ENCODE results near the gene RAB6B.

RAB6B gene

DNA sequence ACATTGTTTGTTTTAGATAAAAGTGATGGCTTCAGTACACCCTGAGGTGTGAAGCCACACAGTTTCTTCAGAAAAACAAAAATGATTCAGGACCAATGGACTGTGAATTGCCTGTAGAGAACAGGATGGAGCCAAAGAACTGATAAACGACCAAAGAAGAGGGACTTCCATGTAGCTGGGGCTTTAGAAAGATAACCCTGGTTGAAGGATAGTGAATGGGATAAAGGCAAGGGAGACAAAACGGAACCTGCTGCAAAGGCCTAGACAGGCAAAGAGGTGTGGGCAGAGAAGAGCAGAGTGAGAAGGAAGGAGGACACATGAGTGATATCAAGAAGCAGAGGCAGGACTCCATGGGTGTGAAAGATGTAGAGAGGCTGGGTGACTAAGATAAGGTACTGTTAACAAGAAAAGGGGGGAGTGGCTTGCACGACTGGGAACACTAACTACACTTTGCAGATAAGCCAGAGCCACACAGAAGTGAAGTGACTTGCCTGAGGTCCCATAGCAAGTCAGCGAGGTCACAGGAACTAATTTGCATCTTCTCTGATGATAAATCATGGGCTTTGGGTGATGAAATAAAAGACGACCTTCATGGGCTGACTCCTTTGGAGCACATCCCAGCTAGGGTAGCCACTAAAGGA lies 44.3 kb downstream of the RAB6B start:
- TF ChIP-seq, protein P1, sequence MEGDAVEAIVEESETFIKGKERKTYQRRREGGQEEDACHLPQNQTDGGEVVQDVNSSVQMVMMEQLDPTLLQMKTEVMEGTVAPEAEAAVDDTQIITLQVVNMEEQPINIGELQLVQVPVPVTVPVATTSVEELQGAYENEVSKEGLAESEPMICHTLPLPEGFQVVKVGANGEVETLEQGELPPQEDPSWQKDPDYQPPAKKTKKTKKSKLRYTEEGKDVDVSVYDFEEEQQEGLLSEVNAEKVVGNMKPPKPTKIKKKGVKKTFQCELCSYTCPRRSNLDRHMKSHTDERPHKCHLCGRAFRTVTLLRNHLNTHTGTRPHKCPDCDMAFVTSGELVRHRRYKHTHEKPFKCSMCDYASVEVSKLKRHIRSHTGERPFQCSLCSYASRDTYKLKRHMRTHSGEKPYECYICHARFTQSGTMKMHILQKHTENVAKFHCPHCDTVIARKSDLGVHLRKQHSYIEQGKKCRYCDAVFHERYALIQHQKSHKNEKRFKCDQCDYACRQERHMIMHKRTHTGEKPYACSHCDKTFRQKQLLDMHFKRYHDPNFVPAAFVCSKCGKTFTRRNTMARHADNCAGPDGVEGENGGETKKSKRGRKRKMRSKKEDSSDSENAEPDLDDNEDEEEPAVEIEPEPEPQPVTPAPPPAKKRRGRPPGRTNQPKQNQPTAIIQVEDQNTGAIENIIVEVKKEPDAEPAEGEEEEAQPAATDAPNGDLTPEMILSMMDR (IDR thresholded peaks at IDR 0.05), result no peak

DNA sequence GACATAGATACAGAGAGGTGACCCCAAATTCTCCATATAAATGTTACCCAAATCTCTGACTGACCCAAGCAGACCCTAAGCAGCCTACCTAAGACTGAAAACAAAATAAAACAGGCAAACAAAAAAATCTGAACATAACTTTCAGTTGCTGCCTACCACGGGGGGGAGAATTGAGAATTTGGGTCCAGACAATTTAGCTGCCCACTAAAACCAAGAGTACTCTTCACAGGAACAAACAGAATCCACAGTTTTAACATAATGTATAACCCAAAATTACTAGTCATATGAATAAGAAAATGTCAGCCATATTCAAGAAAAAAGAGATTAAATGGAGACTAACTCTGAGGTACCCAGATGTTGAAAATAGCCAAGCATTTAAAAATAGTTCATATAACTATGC lies 45.6 kb downstream of the RAB6B start:
- TF ChIP-seq, protein P1 (IDR thresholded peaks at IDR 0.05), result no peak

DNA sequence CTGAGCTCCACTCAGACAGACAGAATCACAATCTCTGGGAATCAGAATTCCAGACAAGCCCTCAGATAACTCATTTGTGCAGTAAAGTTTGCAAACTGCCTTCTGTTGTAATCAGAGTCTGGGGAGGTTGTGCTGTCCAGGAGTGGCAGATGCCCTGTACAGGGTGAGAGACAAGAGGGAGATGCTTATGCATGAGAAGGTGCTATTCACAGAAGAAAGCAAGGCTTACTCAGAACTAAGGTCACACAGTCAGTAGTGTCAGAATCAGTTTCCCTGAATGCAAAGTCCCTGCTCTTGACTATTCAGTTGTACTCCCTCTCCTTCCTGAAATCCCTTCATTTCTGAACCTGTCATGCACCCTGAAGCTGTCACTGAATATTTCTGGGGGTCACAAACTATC lies 46.3 kb downstream of the RAB6B start:
- TF ChIP-seq, protein P1 (IDR thresholded peaks at IDR 0.05), result no peak

DNA sequence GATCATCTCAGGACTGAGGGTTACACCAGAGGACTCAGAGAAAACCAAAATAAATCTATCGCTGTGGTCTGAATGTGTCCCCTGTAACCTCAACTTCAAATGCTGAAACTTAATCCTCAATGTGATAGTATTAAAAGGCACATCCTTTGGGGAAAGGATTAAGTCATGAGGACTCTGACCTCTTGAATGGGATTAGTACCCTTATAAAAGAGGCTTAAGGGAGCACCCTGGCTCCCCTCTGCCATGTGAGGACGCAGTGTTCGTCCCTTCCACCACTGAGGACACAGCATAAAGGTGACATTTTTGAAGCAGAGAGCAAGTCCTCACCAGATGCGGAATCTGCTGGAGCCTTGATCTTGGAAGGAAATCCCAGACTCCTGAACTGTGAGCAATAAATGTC lies 50.6 kb downstream of the RAB6B start:
- TF ChIP-seq, protein P1 (IDR thresholded peaks at IDR 0.05), result no peak

DNA sequence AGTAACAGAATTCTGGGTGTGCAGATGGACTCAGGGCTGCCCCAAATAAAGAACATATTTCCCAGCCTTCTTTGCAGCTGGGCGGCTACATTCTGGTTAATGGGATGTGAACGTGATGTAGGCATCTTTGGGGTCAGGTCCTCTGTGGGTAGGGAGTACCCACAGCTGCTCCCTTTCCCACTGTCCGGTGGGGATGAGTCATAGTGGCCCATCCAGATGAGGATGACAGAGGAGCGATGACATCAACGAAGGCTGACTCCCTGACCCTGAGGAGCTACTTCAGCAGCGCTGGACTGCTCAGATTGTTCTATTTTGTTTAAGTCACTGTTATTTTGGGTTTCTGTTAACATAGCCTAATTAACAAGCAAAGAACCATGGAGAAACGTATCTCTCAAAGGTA lies 52.0 kb downstream of the RAB6B start:
- TF ChIP-seq, protein P1 (IDR thresholded peaks at IDR 0.05), result no peak

DNA sequence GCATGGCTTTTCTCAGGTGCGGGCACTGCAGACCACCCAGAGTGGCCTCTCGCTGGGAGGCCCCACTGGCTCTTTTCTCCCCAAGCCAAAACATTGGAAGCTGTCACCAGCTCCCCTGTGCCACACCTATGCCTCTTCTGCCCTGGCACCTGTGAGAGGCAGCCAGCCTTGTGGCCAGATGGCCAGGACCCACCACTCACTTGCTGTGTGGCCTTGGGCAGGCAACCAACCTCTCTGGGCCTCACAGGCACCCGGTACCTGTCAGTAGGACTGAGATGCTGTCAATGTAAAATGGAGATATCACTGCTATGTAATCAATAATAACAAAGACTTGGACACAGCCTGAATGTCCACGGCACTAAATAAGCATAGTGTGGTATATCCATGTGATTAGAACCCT lies 53.5 kb downstream of the RAB6B start:
- TF ChIP-seq, protein P1 (IDR thresholded peaks at IDR 0.05), result no peak

DNA sequence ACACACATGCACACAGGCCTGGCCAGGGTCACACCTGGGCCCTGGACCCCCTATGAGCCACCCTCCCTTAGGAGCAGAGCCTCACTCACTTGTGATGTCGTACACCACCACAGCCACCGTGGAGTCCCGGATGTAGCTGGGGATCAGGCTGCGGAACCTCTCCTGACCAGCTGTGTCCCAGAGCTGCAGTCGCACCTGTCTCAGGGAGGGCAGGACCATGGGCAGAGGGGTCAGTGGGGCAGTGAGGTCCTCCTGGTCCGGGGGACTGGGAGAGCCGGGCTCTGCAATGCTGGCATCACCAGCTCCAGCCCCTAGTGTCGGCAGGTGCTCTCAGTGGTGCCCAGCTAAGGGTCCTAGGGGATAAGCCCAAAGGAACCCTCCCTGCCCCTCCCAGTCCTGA lies 54.5 kb downstream of the RAB6B start:
- TF ChIP-seq, protein P1 (IDR thresholded peaks at IDR 0.05), result no peak

DNA sequence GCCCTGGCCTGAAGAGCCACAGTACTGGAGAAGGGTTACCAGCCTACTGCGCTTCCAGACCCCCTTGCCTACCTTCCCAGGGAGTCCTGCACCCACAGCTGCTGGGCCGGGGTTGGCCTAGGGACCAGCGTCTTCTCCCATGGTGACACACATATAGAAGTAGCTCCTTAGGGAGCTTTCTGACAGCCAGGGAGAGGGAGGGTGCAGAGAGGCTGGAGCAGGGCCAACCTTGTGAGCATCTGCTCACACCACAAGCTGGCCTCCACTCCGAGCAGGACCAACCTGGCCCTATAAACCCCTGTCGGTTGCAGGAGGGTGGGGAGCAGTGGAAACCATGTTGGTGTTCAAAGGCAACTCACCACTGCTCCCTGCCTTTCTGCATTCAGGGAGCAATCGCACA lies 54.9 kb downstream of the RAB6B start:
- TF ChIP-seq, protein P1 (IDR thresholded peaks at IDR 0.05), result no peak

Measured in LNCAP (cell line).